MM.1S (cell line): ENCODE measurements around the gene GPAT2.
"Not testable (repeated sequence)": the region's sequence is repeated elsewhere in the genome, so short reads cannot be mapped to it uniquely, and the experiment has no call there.

ENCODE experiments used
- DNase-seq: peaks from one replicate; pipeline ENCODE4 v3.0.0-alpha.2; 2015
- H2AFZ ChIP-seq: fragments of 300-600 bp; sonication (generic); 2 replicates; pipeline ENCODE4 v1.6.0; 2016; ENCODE audit warnings: antibody characterized with exemption, low read length
- H3F3A ChIP-seq: fragments of 300-600 bp; sonication (generic); 2 replicates; pipeline ENCODE4 v1.6.1; 2016; ENCODE audit warnings: mild to moderate bottlenecking, antibody characterized with exemption, low read length, moderate library complexity, mixed read lengths; ENCODE audit not compliant: insufficient read depth
- H3K27ac ChIP-seq: fragments of 300-600 bp; sonication (generic); 2 replicates; pipeline ENCODE4 v1.5.1; 2016; ENCODE audit warnings: mild to moderate bottlenecking, low read length
- H3K27me3 ChIP-seq: fragments of 300-600 bp; sonication (generic); replicated peaks from 2 replicates; pipeline ENCODE4 v1.6.0; 2016; ENCODE audit warnings: low read length; ENCODE audit not compliant: insufficient read depth
- H3K36me3 ChIP-seq: fragments of 300-600 bp; sonication (generic); replicated peaks from 2 replicates; pipeline ENCODE4 v1.6.1; 2016; ENCODE audit warnings: mild to moderate bottlenecking, low read length, mixed read lengths; ENCODE audit not compliant: insufficient read depth
- H3K4me1 ChIP-seq: fragments of 300-600 bp; sonication (generic); 2 replicates; pipeline ENCODE4 v1.6.1; 2016; ENCODE audit warnings: low read length, mixed read lengths
- H3K4me2 ChIP-seq: fragments of 300-600 bp; sonication (generic); 2 replicates; pipeline ENCODE4 v1.6.0; 2016; ENCODE audit warnings: low read depth, low read length
- H3K4me3 ChIP-seq: fragments of 300-600 bp; sonication (generic); 2 replicates; pipeline ENCODE4 v1.5.1; 2016; ENCODE audit warnings: low read length, mixed read lengths
- H3K79me2 ChIP-seq: fragments of 300-600 bp; sonication (generic); 2 replicates; pipeline ENCODE4 v1.6.1; 2016; ENCODE audit warnings: mixed run types, low read length, mixed read lengths
- H3K9ac ChIP-seq: fragments of 300-600 bp; sonication (generic); 2 replicates; pipeline ENCODE4 v1.6.1; 2016; ENCODE audit warnings: low read length, mixed read lengths
- H3K9me2 ChIP-seq: fragments of 300-600 bp; sonication (generic); replicated peaks from 2 replicates; pipeline ENCODE4 v1.6.1; 2016; ENCODE audit warnings: mild to moderate bottlenecking, low read length, mixed read lengths; ENCODE audit not compliant: insufficient read depth
- H3K9me3 ChIP-seq: fragments of 300-600 bp; sonication (generic); replicated peaks from 2 replicates; pipeline ENCODE4 v1.6.1; 2016; ENCODE audit warnings: mild to moderate bottlenecking, low read length, mixed read lengths; ENCODE audit not compliant: insufficient read depth
- H4K20me1 ChIP-seq: fragments of 300-600 bp; sonication (generic); 2 replicates; pipeline ENCODE4 v1.6.1; 2016; ENCODE audit warnings: mild to moderate bottlenecking, low read length, moderate library complexity, mixed read lengths; ENCODE audit not compliant: insufficient read depth
- EZH2 ChIP-seq: fragments of 300-600 bp; sonication (generic); optimal IDR thresholded peaks from 2 replicates; pipeline ENCODE3; 2017; ENCODE audit warnings: low read depth, mild to moderate bottlenecking, antibody characterized with exemption, low read length, mixed read lengths
- EZH2phosphoT487 ChIP-seq: fragments of 300-600 bp; sonication (generic); IDR thresholded peaks from 2 replicates; pipeline ENCODE4 v1.6.1; 2018; ENCODE audit warnings: antibody characterized with exemption, low read length
- TF ChIP-seq, protein P1 (sequence below): fragments of 300-600 bp; sonication (generic); IDR thresholded peaks from 2 replicates; pipeline ENCODE4 v1.5.1; 2016; ENCODE audit warnings: antibody characterized with exemption, low read length, mixed read lengths

The GPAT2 gene

DNA sequence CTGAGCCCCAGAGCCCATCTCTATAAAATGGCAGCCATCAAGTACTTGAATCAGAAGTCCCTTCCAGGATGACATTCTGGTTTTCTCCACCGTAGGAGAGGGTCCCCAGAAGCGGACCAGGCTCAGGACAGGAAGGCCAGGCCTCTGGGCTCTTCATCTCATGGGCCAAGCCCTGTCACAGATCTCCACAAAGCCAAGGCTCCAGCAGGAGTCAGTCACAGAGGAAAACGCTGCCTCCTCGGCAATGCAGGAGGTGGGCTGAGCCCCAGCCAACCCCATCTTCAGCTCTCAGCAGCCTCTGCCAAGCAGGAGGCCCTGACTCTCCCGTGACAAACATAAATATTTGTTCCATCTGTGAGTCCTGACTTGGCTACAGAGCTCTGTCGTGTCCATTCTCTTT lies 39.4 kb upstream of the GPAT2 start:
- Histone ChIP-seq H3K9ac (no peak overlapping the region), H4K20me1 (no peaks in the 10 kb centered on the region), H3K9me2 (no peaks in the 10 kb centered on the region), H3K27me3 (0 out of 2 replicates have a peak, but pooled peaks cover 4% of the 10 kb centered on the region), H3K4me2 (no peak overlapping the region), H3K9me3 (no peaks in the 10 kb centered on the region), H3K36me3 (no peaks in the 10 kb centered on the region), H3F3A (no peaks in the 10 kb centered on the region), H3K4me1 (no peaks in the 10 kb centered on the region), H2AFZ (no peak overlapping the region), H3K27ac (no peak overlapping the region), H3K4me3 (no peak overlapping the region), H3K79me2 (no peaks in the 10 kb centered on the region)
- DNase-seq: no peak
- TF ChIP-seq EZH2phosphoT487 (no peak), EZH2 (no peak)
- TF ChIP-seq, protein P1, sequence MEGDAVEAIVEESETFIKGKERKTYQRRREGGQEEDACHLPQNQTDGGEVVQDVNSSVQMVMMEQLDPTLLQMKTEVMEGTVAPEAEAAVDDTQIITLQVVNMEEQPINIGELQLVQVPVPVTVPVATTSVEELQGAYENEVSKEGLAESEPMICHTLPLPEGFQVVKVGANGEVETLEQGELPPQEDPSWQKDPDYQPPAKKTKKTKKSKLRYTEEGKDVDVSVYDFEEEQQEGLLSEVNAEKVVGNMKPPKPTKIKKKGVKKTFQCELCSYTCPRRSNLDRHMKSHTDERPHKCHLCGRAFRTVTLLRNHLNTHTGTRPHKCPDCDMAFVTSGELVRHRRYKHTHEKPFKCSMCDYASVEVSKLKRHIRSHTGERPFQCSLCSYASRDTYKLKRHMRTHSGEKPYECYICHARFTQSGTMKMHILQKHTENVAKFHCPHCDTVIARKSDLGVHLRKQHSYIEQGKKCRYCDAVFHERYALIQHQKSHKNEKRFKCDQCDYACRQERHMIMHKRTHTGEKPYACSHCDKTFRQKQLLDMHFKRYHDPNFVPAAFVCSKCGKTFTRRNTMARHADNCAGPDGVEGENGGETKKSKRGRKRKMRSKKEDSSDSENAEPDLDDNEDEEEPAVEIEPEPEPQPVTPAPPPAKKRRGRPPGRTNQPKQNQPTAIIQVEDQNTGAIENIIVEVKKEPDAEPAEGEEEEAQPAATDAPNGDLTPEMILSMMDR: no peak

DNA sequence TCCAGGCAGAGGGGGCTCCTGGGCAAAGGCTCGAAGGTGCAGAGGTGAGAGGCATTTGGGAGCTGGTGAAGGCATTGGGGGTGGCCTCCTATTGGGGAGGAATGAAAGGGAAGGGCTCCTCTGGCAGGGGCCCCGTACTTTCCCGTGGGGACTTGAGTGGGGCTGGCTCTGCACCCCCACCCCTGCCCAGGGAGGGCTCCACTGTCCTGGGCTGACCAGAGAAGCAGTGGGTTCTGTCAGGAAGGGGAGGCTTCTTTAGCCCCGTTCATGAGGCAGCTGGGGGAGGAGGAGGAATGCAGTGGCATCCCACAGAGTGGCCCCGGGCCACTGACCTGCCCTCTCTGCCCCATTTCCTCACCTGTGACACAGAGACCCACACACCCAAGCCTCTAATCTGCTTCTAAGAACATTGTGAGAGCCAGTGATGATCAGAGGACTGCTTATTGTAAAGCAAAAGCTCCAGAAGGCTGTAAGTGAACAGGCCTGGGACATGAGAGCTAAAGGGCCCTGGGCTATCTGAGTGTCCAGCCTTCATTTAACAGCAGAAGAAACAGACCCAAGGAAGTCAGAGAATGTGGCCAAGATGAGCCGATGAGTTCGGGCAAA lies 38.6 kb upstream of the GPAT2 start:
- no peak for DNase-seq
- Histone ChIP-seq H4K20me1 (no peaks in the 10 kb centered on the region), H3K4me2 (no peak overlapping the region), H3K36me3 (no peaks in the 10 kb centered on the region), H3K4me3 (no peak overlapping the region), H3K9ac (no peak overlapping the region), H3K27ac (no peak overlapping the region), H3F3A (no peaks in the 10 kb centered on the region), H3K9me3 (no peaks in the 10 kb centered on the region), H2AFZ (no peak overlapping the region), H3K79me2 (no peaks in the 10 kb centered on the region), H3K4me1 (no peaks in the 10 kb centered on the region), H3K27me3 (0 out of 2 replicates have a peak, but pooled peaks cover 4% of the 10 kb centered on the region), H3K9me2 (no peaks in the 10 kb centered on the region)
- TF ChIP-seq EZH2: no peak
- TF ChIP-seq EZH2phosphoT487: no peak
- TF ChIP-seq, protein P1: no peak

DNA sequence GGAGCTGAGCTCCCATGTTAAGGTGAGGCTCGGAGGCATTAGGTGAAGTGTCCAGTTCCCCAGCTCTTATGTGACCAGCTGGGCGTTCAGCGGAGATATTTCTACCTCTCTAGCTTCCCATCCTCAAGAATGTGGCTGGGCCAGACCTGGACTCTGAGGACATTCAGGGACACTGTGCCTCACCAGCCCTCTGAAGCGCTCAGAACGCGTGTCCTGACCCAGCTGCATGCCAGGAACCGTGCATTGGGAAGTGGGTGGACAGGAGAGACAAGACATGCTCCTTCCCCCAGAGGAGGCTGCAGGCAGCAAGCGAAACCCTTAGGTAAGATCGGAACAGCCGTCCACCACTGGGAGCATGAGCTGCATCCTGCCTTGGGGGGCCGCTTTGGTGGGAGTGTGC lies 38.0 kb upstream of the GPAT2 start:
- Histone ChIP-seq H3K27ac (no peak overlapping the region), H3F3A (no peaks in the 10 kb centered on the region), H3K9me3 (no peaks in the 10 kb centered on the region), H3K4me3 (no peak overlapping the region), H3K36me3 (no peaks in the 10 kb centered on the region), H3K79me2 (no peaks in the 10 kb centered on the region), H3K9me2 (no peaks in the 10 kb centered on the region), H3K4me2 (no peak overlapping the region), H3K27me3 (0 out of 2 replicates have a peak, but pooled peaks cover 4% of the 10 kb centered on the region), H3K4me1 (no peaks in the 10 kb centered on the region), H2AFZ (no peak overlapping the region), H3K9ac (no peak overlapping the region), H4K20me1 (no peaks in the 10 kb centered on the region)
- DNase-seq: no peak
- TF ChIP-seq EZH2phosphoT487 (no peak), EZH2 (no peak)
- TF ChIP-seq, protein P1: no peak

DNA sequence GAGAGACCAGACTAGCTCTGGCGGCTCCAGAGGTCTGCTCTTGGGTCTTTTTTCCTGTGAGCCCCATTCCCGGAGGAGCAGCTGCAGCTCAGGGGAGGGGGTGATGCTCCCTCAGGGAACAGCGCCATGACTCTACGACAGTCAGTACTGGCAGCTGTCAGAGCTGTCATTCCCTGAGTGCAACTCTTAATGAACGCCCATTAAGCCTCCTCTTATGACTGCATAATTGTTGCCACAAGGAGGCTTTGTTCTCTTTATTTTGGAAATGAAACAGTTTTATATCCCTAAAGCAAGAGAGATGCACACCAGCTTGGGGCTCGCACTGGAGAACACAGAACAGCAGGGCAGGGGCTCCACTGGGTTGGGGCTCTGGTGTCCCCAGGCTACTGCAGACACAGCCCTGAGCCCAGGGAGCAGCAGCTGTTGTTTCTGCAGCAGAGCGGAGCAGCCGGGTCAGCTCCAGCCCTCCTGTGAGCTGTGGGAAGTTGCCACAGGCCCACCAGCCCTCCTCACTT lies 37.3 kb upstream of the GPAT2 start:
- not testable (repeated sequence) for H3K9ac ChIP-seq, H3K36me3 ChIP-seq, H3K9me2 ChIP-seq, H3K79me2 ChIP-seq, H2AFZ ChIP-seq, H3F3A ChIP-seq, H3K27me3 ChIP-seq, H3K4me3 ChIP-seq, DNase-seq, H3K4me1 ChIP-seq, H3K4me2 ChIP-seq, H3K27ac ChIP-seq, H4K20me1 ChIP-seq, H3K9me3 ChIP-seq

DNA sequence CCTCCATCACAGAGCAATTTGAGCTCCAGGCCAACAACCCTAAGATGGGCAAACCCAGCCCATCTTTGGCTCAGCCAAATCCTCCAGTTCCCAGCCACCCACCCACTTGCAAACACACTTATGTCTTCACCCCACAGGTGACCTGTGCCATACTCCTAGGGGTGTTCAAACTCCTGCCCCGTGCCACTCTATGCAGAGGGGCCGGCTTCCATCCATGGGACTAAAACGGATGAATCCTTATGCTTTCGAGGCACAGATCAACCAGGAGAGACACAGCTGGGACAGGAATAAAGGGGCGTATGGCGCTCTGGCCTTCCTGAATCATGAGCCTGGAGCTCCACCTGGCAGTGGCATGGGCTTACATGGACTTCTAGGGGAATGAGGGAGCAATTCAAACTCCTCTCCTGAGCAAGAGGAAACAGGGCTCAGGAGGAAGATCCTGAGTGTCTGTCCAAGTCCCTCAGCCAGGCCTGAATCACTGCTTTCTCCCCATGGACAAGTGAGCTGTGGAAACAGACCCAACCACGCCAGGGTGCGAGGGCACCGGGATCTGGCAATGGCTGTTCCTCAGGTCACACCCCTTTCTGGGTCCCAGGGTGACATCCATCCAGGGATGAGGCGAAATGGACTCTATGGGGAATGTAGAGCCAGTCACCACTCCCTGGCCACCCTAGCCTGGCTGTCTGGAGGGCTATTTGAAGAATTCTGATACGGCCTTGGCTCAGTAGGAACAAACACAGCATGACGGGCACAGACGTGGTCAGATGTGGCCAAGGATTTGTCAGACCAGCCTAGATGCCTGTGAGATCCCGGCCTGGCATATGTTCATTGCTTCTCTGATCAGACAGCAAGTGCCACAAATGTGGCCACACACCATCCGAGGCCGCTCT lies 36.6 kb upstream of the GPAT2 start:
- not testable (repeated sequence) for H3K27me3 ChIP-seq, H3K79me2 ChIP-seq, H2AFZ ChIP-seq, H3K36me3 ChIP-seq, H3K27ac ChIP-seq, H3K4me2 ChIP-seq, H3K9me3 ChIP-seq, DNase-seq, H3K4me1 ChIP-seq, H3K4me3 ChIP-seq, H4K20me1 ChIP-seq, H3F3A ChIP-seq, H3K9ac ChIP-seq, H3K9me2 ChIP-seq
